ENCODE results near the gene SPATA6. TPM values are rescaled to one million over a fixed set of nuclear protein-coding genes. Genes with fewer than 3 reads are reported as not detected.

SPATA6 gene
- total and polyA plus RNA-seq, 2 of the 8 experiments (the other 6 are each of a cell fraction or from before 2014, with no cell fraction given), result 2.4 to 17.2 TPM

GRCh38 chr1:48506870-48507269 is 34.9 kb upstream of the SPATA6 start (continued):
- TF ChIP-seq ASH2L (IDR thresholded peaks at IDR 0.05; ENCODE audit: low read length), result no peak
- TF ChIP-seq CEBPB (IDR thresholded peaks at IDR 0.05; ENCODE audit: low read depth, low read length), result no peak
- no peak for TF ChIP-seq SRF (IDR thresholded peaks at IDR 0.05; ENCODE audit: low read depth, low read length)
- TF ChIP-seq JUN (IDR thresholded peaks at IDR 0.05; ENCODE audit: low read depth, low read length), result no peak
- no peak for TF ChIP-seq SP1 (IDR thresholded peaks at IDR 0.05; ENCODE audit: low read depth, low read length)
- no peak for TF ChIP-seq HDAC6 (IDR thresholded peaks at IDR 0.05; ENCODE audit: low read depth, low read length)

Data from H1 (cell line).